GM21447 (cell line): Measurements from ENCODE around the gene DIPK2B.

ENCODE experiments used
- ATAC-seq: cut with Tn5 transposase; IDR thresholded peaks from one replicate; pipeline ENCODE4 v1.9.1; 2021; ENCODE audit not compliant: unreplicated experiment

DIPK2B gene, protein sequence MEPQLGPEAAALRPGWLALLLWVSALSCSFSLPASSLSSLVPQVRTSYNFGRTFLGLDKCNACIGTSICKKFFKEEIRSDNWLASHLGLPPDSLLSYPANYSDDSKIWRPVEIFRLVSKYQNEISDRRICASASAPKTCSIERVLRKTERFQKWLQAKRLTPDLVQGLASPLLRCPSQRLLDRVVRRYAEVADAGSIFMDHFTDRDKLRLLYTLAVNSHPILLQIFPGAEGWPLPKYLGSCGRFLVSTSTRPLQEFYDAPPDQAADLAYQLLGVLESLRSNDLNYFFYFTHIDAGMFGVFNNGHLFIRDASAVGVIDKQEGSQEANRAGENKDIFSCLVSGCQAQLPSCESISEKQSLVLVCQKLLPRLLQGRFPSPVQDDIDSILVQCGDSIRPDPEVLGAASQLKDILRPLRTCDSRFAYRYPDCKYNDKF

DNA sequence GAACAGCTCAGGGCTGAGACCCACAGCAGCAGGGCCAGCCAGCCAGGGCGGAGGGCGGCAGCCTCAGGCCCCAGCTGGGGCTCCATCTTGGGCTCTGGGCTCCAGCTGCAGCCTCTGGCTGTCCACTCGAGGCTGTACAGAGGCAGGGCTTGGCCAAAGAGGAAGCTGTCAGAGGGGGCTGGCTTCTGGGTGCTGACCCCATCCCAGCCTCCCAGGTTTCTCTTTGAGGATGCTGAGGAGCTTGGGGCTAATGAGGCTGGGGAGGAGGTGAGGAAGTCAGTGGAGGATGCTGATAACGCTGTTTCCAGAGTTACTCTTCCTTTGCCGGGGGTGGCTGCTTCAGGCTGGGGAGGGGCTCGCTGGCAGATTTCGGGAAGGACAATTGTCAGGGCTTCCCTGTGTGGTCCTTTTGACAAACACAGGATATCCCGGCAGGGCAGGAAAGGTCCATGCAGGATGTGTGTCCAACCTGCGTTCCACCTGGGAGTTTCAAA, at the start of gene DIPK2B:
Gene DIPK2B (minus strand): TSS at position 136 of the 494 bp plus-strand sequence. CDS start 50 bp downstream, at position 86.
- ATAC-seq: no peak

GRCh38 chrX:45240301-45240700, 39.6 kb upstream of the DIPK2B start:
- ATAC-seq: no peak

GRCh38 chrX:45238489-45238888, 37.8 kb upstream of the DIPK2B start:
- ATAC-seq: no peak

DNA sequence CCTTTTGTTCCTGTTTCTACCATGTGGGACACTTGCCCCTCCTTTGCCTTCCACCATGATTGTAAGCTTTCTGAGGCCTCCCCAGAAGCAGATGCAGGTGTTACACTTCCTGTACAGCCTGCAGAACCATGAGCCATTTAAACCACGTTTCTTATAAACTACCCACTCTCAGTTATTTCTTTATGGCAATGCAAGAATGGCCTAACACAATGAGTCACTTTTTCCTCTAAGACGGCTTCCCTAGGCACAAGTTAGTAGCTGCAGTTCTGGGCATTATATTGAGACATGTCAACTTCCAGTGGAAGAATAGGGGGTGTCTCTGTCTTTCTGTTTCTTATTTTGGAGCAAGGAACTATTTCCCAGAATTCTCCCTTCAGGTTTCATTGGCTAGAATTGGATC, 32.9 kb upstream of the DIPK2B start:
- no peak for ATAC-seq

DNA sequence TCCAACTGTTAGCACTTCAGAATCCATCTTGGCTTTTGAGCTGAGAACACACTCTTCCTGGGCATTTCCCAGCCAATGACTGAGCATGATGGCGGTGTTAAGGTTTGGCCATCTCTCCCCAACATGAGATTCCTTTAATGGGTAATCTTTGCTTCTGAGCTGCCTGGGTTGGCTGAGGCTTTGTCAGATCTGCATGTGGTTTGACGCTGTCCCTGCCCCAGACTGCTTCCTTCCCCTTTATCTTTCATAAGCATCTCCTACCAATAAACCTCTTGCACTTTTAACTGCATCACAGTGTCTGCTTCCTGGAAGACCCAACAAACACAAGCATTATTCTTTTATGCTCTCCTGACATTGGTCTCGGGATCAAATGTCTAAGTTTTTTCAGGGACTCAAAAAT, 31.5 kb upstream of the DIPK2B start:
- ATAC-seq: no peak

GRCh38 chrX:45230410-45230809, 29.7 kb upstream of the DIPK2B start:
- ATAC-seq: no peak

DNA sequence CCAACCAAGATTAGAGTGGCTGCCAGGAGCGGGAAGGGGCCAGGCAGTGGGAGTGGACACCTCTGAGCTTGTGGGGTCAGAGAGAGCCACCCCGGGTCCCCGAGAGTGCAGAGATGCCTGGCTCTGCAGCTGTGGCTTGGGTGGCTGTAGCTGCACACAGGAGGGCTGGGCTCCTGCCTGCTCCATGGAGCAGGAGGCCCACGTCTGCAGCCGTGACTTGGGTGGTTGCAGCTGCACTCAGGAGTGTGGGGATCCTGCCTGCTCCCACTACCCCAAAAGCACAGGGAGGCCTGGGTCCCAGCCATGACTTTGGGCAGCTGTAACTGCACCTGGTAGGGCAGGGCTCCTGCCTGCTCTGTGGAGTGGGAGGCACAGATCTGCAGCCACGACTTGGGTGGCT, 28.7 kb upstream of the DIPK2B start:
- no peak for ATAC-seq

DNA sequence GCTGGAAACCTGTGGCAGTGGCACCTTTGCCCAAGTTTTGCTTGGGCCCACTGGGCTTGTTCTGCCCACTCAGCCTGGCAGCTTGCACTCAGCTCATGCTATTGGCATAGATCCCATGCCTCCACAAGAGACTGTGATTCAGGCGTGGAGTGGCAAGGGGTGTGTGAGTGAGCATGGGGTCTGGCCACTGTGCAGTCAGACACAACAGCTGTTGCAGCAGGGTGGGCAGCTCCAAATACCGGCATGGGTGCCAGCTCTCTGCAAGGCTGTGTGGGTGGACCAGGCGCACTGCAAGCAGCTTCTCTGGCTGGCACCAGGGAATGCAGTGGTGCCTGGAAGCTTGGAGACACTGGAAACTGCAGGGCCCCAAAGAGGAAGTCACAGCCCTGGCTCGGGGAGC, 27.4 kb upstream of the DIPK2B start:
- no peak for ATAC-seq

GRCh38 chrX:45208121-45208856, 7.6 kb upstream of the DIPK2B start:
- ATAC-seq: no peak

DNA sequence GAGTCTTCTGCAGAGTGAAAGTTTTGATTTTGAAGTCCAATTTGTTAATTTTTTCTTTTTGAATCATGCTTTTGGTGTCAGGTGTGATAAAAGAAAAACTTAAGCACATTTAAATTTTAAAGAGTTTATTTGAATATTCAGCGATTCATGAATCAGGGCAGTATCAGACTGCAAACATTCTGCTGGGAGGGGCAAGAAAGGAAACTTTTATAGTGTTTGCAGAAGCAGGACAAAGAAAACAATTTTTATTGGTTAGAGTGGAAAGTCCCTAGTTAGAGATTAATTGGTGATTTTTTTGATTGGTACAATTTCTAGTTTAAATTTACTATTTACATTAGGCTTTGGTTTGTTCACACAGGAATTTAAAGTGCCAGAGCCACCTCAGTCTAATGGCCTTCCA, 1.5 kb upstream of the DIPK2B start:
- no peak for ATAC-seq

GRCh38 chrX:45198706-45199105, 2.0 kb downstream of the DIPK2B start:
- ATAC-seq: no peak

GRCh38 chrX:45198301-45198700, 2.4 kb downstream of the DIPK2B start:
- ATAC-seq: no peak

DNA sequence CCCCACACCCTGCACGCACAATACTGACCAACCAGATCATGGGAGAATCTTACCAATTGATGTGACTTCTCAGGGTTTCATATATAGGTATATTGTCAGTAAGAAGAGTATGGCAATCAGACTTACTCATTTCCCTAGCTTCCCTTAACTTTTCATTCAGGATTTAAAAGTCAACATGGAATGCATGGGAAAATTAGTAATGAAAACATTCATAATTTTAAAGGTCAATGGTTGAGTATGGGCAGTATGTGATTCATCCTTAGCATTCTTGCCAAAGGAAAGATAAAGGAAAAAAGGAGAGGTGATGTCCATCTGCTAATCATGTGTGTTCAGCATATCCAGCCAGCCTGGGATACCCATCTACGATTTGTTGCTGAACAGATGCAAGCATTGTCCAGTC, 4.0 kb downstream of the DIPK2B start:
- ATAC-seq: no peak

DNA sequence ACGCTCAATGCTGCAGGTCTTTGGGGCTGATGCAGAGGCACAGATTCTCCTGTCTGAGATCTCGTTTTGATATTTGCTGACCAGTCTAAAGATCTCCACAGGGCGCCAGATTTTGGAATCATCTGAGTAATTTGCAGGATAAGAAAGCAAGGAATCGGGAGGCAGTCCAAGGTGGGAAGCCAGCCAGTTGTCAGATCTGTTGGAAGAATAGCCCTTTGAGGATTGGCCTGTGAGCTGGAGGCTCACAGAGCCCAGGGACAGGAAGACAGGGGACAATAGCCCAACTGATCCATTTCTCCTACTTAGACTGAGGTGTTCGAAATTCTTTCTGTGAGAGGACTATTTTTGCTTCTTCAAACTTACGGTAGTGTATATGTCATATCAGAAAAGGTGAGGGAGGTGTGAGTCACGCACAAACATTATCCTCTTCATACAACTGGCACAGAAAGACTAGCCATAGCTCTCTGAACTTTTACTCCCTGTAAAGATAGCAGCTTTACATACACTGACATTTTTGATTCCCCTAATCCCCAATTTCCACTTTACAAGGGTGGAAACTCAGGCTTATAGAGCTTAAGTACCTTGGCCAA, 8.8 kb downstream of the DIPK2B start:
- no peak for ATAC-seq

DNA sequence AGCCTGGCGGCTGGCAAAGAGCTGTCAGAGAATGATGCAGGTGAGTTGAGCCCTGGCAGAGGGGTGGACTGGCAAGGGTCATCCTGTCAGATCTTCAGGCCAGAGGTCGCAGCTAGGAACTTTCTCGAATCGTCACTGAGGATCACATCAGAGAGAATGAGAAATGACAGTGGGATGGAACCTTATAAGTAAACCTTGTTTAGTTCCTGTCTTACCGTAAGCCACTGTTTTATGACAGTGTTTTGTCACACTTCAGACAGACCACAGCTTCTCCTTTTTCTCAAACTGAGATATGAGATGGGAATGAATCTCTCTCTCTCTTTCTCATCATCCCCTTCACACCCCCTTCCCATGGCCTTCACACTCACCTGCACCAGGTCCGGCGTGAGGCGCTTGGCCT, 9.3 kb downstream of the DIPK2B start:
- no peak for ATAC-seq

DNA sequence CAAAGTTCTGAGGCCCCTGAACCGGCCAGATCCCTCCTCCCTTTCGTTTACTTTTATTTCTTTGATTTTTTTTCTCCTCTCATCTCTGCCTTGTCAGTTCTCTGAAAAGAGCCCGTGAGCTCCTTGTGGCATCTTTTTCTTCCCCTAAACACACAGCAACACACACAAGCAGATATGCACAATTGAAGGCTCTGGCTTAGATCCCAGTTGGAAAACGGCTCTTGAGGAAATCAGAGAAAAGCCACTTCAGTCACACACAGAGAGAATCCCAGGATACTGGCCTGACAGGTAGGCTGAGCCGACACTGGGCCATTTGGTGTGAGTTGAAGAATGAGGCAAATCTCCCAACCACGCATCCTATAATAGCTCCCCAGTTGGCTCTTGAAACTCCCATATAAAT, 12.9 kb downstream of the DIPK2B start:
- ATAC-seq: no peak

GRCh38 chrX:45186643-45187026, 14.0 kb downstream of the DIPK2B start:
- ATAC-seq: no peak

- no peak for ATAC-seq
Observed at GRCh38 chrX:45184211-45184610, 16.5 kb downstream of the DIPK2B start.

- no peak for ATAC-seq
Observed at GRCh38 chrX:45172890-45173289, 27.8 kb downstream of the DIPK2B start.

DNA sequence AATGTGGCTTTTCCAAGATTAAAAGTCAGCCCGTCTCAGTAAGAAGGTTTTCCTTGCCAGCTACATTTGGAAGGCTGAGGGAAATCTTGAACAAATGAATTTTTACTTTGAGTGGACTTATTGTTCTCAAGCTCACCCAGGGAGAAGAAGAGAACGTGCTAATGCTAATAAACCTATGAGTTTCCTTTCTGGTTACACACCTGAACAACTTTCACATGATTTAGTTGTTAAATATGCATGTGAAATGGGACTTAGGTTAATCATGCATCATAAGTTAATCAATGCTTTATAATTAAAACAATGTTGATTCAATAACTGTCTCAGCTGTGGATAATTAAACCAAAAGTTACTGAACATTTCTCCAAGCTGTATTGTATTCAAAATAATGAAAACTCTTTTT, 33.9 kb downstream of the DIPK2B start:
- no peak for ATAC-seq

DNA sequence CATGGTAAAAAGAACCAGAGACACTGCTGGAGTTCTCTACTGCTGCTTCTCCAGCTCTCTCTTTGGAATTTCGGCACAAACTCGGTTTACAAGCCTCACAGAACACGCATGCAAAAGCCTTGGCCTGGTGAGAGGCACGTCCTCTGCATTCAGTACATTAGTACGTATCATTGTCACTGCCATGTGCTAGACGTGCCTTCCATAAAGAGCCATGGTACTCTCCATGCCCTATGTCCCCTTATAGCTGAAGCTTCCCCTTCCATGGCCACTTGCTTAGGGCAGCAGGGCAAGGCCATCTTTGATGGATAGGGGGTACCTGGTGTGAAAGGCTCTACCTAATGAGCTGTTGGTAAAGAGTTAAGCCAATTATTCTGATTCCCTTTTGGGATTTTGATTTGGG, 35.0 kb downstream of the DIPK2B start:
- ATAC-seq: no peak

DNA sequence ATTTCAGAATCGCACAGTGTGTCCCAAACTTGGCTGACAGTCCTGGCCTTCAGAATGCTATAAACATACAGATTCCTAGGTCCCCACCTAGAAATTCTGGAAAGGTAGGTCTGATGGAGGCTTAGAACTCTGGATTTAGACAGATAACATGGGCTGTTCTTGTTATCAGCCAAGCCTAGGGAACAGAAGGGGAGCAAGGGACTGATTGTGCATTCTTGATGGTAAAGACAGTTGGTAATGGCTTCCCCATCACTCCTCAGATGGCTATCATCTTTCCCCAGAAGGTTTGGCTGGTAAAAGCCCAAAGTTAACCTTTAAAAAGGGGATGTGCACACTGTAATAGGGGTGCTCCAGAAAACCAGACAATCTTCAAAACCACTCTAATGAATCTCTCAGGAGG, 35.7 kb downstream of the DIPK2B start:
- no peak for ATAC-seq
